GM21717 (cell line): ENCODE results near the gene PITX1.

Experiments used
- ATAC-seq: cut with Tn5 transposase; IDR thresholded peaks from one replicate; pipeline ENCODE4 v1.9.1; 2021; ENCODE audit warnings: mild to moderate bottlenecking, moderate library complexity; ENCODE audit not compliant: unreplicated experiment

PITX1 gene

GRCh38 chr5:135030123-135030955, 3.7 kb downstream of the PITX1 start:
- ATAC-seq = no peak

- ATAC-seq = no peak
These were observed 4.4 kb downstream of the PITX1 start for GRCh38 chr5:135029477-135030122.

- no peak for ATAC-seq
These were observed 5.1 kb downstream of the PITX1 start for GRCh38 chr5:135028791-135029476.

- no peak for ATAC-seq
These were observed 6.1 kb downstream of the PITX1 start for GRCh38 chr5:135027697-135028615.

- no peak for ATAC-seq
These were observed 6.7 kb downstream of the PITX1 start for GRCh38 chr5:135027266-135027696.

- no peak for ATAC-seq
These were observed 7.3 kb downstream of the PITX1 start for GRCh38 chr5:135026645-135027265.

GRCh38 chr5:135025730-135026644, 8.0 kb downstream of the PITX1 start:
- no peak for ATAC-seq

GRCh38 chr5:135024956-135025729, 8.9 kb downstream of the PITX1 start:
- no peak for ATAC-seq

- ATAC-seq = no peak
These were observed 13.7 kb downstream of the PITX1 start for GRCh38 chr5:135020111-135020895.

GRCh38 chr5:135019314-135019713, 14.7 kb downstream of the PITX1 start:
- ATAC-seq = no peak

GRCh38 chr5:135018457-135018856, 15.6 kb downstream of the PITX1 start:
- no peak for ATAC-seq

- no peak for ATAC-seq
These were observed 17.2 kb downstream of the PITX1 start for GRCh38 chr5:135016861-135017290.

GRCh38 chr5:135015942-135016341, 18.1 kb downstream of the PITX1 start:
- ATAC-seq = no peak

- ATAC-seq = no peak
These were observed 20.0 kb downstream of the PITX1 start for GRCh38 chr5:135013947-135014570.

- no peak for ATAC-seq
These were observed 20.6 kb downstream of the PITX1 start for GRCh38 chr5:135013445-135013844.

- ATAC-seq = no peak
These were observed 21.1 kb downstream of the PITX1 start for GRCh38 chr5:135012951-135013391.

- ATAC-seq = no peak
These were observed 21.9 kb downstream of the PITX1 start for GRCh38 chr5:135012033-135012588.
